GM11168 (cell line): ENCODE measurements around the gene SLCO1C1.

ENCODE experiments used
- in situ Hi-C: fragments of 300-500 bp; cut with MboI; formaldehyde crosslinking; loops from one replicate; pipeline ENCODE4 v1.12.0; 2022; ENCODE audit warnings: low sequenced_read_pairs; ENCODE audit not compliant: unreplicated experiment

SLCO1C1 gene

DNA sequence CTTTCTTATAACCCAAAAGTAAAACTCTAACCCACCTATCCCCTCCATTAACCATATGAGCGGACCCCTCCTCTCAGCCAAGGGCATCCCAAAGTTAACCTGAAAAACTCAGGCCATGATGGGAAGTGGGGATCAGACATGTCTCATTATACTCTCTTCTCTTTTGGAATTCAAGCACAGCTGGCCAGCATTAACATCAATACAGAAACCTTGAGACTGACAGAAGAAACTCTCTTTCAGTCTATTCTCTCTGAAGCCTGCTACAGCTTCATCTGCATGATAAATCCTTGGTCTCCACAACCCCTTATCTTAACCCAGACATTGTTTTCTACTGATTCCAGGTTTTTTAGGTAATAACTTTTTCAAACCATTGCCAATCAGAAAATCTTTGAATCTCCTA, 97.8 kb downstream of the SLCO1C1 start:
- in situ Hi-C loops: no loop called here

DNA sequence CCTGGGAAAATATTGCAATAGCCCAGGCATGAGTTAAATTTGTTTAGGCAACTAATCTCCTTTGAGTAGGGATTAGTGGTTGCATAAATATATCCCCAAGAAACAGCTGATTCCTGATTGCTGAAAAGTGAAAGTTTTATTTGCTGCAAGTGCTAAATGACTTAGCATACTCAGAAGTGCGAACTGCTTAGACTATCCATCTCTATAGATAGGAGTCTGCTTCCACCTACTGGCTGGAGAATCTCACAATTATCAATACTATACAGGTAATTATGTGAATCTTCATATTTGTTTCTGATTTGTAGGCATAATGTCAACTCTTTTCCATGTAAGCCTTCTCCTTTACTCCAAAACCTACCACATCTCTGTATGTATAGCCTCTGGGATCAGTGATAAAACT, 103.4 kb downstream of the SLCO1C1 start:
- in situ Hi-C loops: no loop called here

GRCh38 chr12:20800160-20800559, 105.0 kb downstream of the SLCO1C1 start:
- in situ Hi-C loops: no loop called here

- in situ Hi-C loops: no loop called here
These were observed 105.9 kb downstream of the SLCO1C1 start for GRCh38 chr12:20801035-20801434.
